ENCODE data around the gene FIBCD1.

Gene FIBCD1

DNA sequence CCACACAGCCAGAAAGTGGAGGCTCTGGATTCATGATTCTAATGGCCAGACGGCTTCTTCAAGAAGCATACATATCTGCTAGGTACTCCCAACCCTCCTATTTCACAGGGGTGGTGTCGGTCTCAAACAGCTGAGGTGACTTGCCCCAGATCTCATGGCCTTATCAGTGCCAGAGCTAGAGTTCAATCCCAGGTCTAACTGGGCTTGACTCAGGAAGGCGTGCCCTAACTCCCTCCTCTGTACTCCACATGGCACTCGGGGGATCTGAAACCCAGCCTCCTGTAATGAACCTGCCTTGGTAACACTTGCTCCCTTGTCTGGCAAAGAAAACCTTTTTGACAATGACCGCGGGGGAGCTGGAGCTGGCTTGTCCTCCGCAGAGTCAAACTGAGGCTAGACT, 44.5 kb downstream of the FIBCD1 start:
- DNase-seq (ENCODE audit: low read depth): no peak

DNA sequence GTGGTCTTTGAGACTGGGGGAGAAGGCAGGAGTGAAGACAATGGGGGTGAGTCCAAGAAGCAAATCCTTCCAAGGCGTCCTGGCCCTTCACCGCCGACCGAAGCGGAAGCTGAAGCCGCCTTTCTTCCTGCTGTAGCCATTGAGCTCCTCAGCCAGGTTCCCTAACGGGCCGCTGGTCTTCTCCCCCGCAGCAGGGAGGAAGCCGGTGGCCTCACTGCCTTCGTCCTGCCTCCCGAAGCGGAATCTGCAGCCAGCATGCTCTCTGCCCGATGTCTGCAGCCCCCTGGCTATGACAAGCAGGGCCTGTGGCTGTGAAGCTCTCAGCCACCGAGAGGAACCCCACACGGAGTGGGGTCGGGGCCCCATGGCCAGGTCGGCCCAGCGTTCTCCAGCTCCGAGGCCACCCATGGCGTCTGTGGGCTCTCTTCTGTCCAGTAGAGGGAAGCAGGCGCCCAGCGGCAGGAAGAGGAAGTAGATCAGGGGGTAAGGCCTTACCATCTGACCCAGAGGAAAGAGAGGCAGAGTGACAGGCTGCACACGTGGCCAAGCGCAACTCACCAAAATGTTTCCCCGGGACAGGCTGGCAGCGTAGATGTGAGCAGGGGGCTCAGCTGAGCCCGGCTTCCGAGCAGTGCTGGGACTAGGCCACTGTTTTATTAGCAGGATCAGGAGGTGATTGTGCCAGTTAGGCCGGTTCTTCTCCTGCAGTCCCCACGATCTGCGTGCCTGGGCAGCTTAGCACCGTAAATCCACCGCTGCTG, 45.5 kb downstream of the FIBCD1 start:
- DNase-seq (ENCODE audit: low read depth): no peak

DNA sequence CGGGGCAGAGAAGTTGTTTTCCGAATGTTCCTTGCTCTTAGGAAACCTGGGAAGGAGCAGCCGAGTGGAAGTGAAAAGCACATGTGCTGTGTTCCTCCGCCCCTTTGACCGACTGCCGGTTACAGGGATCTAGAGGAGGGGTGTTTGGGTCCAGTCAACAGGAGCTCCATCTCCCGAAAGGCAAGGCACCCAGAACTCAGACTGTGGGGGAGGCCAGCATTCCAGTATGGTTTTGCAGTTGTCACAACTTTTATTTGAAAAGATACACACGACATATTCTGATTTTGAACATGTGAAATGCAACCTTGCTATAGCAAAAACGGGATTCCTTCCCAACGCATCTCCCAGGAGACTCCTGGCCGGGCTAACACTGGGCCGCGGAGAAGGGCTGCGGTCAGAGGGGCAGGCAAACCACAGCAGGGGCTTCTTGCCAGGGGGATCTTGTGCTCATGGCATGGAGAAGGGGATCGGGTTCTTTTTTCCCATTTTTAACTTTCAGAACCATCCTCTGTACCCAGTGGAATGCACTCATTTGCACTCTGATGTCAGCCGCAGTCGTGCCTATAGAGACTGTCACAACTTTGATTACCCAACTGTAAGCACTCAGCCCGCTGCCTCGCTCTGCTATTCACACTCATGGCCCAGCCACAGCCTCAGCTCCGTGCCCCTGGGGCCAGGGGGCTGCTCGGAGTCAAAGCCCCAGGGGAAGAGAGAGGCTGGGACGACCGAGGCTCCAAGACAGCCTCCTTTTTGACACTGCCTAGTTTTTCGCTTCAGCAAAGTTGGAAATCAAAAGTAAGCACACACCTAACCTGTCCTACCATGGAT, 46.4 kb downstream of the FIBCD1 start:
- DNase-seq (ENCODE audit: low read depth): no peak

DNA sequence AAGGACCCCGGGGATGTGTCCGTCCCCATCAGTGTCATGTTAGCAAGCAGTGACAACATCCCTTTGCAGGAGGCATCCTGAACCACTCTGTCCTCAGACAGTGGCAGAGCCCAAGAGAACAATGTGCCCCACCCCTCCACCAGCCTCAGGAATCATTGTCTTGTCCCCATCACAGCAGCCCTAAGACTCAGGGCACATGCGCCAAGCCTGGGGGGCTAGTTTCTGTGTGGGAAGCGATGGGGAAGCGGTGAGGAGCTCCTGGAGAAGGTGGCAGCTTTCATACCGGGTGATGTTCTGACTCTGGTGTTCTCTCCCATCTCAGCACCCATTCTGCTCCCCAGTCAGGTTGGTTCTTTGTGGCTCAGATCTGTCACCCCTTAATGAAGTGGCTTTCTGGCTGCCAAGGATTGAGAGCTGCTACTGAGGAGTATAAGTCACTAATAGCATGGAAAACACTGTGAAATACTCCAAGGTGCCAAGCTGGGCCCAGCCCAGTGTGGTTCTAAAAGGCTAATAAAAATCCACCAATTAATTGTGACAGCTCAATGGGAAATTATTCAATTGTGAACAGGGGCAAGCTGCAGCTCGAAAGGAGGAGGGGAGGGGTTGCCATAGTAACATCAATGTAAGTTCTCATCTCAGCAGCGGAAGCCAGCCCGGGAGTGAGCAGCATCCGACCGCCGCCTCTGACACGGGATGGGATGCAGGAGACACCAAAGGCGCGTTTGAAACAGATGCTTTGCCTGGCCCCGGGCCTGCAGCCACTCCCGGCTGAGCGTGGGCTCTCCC, 47.2 kb downstream of the FIBCD1 start:
- DNase-seq (ENCODE audit: low read depth): no peak

DNA sequence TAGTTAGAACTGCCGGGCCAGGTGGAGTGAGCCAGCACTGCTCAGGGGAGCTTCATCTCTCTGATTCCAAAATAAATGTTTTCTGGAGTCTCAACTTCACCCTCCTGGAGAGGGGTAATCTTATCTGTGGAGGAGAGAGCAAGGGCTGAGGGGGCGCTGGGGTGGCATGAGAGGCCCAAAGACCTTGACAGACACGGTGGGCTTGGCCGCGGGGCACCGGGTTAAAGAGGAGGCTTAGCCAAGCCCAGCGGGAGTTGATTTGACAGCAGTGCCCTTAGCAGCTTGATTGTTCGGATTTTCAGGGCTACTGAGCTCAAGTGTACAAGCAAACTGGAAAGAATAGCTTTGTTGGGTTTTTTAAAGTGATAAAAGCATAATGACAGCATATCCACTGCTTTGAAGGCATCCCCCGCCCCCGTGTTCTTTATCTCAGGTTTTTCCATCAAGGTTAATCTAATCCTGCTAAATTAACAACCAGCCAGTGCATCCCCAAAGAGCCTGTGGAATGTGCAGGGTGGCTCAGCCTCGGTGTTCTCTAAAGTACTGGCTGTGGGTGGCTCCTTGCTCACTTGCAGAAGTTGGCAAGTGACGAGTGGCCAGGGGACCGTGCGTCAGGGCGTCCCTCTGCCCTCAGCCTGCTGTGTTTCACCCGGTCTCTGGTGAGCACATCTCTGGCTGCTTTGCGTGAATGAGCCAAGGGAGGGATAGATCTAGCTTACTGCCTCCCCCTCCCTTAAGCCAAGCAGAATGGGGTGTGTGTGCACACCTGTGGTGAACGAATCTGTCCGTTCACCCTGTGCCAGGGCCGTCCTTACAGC, 48.0 kb downstream of the FIBCD1 start:
- no peak for DNase-seq (ENCODE audit: low read depth)

DNA sequence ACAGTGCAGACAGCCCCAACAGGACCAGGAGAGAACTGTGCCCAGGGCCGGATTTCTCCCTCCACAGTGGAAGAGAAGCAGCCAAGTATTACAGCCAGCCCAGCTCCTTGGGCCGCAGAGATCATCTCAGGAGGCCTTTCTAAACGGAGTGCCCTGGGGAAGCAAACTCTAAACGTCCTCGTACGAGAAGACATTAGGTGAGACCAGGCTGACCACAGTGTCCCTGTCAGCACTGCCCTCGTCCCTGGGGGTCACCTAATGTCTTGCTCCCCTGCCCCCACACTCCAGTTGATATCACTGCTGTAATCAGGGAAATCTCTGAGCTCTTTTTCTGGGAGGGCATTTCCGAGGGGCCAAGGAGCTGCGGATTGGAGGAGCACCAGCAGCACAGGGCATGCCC, 48.9 kb downstream of the FIBCD1 start:
- no peak for DNase-seq (ENCODE audit: low read depth)

DNA sequence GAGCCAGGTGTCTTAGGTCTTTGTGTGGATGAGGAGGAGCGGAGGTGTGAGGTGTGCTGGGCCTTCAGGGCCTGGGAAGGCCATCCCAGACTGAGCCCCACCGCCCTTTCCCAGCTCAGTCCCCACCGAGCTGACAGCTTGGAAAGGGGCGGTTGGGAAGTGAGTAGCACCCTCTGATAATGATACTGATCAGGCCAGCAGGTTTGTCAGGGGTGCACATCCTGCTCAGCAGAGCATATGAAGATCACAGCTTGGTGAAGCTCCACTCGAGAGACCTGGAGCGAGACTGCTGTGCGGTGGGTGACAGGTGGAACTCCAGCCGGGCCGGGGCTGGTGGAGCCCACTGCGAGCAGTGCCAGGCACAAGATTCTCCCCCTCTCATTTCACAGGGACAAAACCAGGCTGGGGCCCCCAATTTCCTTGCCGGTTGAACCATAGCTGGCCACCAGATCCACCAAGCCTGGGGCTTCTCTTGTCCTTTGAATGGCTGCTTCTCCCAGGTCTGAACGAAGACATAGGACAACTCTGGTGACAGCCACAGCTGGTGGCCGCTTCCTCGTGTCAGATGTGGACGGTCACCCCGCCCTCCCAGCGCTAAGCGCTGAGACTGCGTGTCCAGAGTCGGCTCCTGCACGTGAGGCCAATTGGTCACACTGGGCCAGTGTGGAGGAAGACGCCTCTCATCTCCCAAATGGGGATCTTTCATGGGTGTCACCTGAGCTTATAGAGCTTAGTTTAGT, 50.7 kb downstream of the FIBCD1 start:
- DNase-seq (ENCODE audit: low read depth): no peak

DNA sequence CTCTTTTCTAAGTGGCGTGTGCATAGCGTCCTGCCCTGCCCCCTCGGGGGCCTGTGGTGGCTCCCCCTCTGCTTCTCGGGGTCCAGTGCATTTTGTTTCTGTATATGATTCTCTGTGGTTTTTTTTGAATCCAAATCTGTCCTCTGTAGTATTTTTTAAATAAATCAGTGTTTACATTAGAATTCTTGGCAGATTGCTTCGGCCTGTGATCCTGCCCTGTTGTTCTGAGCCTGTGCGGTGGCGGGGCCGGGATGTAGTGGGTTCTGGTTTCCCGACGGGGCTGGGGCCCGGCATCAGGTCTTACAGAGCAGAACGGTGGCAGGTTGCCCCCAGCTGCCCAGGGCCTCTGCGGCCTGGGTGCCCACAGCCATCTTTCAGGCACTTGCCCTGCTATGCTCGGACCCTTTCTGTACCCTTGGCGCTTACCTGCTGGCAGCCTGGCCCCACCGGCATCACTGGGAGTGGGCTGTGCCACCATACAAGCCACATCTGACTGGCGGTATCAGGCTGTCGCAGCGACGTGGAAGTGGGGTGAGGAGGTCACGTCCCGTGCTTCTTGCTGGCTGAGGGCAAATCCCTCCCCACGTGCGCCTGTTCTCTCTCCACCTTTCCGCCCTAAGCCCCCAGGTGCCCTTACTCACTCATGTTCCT, 51.4 kb downstream of the FIBCD1 start:
- DNase-seq (ENCODE audit: low read depth): no peak

DNA sequence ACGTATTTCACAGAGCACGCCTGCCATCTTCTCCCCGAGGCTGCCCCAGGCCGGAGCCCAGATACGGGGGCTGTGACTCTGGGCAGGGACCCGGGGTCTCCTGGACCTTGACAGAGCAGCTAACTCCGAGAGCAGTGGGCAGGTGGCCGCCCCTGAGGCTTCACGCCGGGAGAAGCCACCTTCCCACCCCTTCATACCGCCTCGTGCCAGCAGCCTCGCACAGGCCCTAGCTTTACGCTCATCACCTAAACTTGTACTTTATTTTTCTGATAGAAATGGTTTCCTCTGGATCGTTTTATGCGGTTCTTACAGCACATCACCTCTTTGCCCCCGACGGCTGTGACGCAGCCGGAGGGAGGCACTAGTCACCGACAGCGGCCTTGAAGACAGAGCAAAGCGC, 52.1 kb downstream of the FIBCD1 start:
- DNase-seq (ENCODE audit: low read depth): no peak

DNA sequence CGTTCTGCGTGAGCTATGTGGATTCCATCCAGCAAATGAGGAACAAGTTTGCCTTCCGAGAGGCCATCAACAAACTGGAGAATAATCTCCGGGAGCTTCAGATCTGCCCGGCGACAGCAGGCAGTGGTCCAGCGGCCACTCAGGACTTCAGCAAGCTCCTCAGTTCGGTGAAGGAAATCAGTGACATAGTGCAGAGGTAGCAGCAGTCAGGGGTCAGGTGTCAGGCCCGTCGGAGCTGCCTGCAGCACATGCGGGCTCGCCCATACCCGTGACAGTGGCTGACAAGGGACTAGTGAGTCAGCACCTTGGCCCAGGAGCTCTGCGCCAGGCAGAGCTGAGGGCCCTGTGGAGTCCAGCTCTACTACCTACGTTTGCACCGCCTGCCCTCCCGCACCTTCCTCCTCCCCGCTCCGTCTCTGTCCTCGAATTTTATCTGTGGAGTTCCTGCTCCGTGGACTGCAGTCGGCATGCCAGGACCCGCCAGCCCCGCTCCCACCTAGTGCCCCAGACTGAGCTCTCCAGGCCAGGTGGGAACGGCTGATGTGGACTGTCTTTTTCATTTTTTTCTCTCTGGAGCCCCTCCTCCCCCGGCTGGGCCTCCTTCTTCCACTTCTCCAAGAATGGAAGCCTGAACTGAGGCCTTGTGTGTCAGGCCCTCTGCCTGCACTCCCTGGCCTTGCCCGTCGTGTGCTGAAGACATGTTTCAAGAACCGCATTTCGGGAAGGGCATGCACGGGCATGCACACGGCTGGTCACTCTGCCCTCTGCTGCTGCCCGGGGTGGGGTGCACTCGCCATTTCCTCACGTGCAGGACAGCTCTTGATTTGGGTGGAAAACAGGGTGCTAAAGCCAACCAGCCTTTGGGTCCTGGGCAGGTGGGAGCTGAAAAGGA, 53.3 kb downstream of the FIBCD1 start:
- DNase-seq (ENCODE audit: low read depth): no peak

DNA sequence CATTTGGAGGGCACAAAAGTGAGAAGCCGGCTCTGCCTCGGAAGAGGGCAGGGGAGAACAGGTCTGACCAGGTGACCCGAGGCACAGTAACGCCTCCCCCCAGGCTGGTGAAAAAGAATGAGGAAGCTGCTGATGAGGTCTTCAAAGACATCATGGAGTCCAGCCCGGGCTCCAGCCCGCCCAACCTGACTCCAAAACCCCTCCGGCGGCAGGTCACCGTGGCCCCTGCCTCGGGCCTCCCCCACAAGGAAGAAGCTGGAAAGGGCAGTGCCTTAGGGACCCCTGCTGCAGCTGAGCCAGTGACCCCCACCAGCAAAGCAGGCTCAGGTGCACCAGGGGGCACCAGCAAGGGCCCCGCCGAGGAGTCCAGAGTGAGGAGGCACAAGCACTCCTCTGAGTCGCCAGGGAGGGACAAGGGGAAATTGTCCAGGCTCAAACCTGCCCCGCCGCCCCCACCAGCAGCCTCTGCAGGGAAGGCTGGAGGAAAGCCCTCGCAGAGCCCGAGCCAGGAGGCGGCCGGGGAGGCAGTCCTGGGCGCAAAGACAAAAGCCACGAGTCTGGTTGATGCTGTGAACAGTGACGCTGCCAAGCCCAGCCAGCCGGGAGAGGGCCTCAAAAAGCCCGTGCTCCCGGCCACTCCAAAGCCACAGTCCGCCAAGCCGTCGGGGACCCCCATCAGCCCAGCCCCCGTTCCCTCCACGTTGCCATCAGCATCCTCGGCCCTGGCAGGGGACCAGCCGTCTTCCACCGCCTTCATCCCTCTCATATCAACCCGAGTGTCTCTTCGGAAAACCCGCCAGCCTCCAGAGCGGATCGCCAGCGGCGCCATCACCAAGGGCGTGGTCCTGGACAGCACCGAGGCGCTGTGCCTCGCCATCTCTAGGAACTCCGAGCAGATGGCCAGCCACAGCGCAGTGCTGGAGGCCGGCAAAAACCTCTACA, 54.2 kb downstream of the FIBCD1 start:
- DNase-seq (ENCODE audit: low read depth): no peak

DNA sequence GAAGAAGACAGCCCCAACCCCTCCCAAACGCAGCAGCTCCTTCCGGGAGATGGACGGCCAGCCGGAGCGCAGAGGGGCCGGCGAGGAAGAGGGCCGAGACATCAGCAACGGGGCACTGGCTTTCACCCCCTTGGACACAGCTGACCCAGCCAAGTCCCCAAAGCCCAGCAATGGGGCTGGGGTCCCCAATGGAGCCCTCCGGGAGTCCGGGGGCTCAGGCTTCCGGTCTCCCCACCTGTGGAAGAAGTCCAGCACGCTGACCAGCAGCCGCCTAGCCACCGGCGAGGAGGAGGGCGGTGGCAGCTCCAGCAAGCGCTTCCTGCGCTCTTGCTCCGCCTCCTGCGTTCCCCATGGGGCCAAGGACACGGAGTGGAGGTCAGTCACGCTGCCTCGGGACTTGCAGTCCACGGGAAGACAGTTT, 54.9 kb downstream of the FIBCD1 start:
- DNase-seq (ENCODE audit: low read depth): no peak

DNA sequence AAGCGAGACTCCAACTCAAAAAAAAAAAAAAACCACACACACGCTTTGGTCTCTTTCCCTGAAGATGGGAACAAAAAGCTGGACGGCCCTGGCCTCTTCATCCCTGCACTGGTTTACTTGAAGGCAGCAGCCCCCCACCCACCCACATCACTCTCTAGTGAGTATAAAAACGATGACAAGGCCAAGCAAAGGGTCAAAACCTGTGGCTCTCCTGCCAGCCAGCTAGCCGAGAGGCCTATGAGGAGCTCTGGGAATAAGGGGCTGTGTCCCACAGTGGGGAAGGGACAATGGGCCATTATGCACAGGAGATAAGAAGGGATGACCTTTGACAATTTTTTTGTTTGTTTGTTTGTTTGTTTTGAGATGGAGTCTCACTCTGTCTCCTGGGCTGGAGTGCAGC, 55.6 kb downstream of the FIBCD1 start:
- no peak for DNase-seq (ENCODE audit: low read depth)

DNA sequence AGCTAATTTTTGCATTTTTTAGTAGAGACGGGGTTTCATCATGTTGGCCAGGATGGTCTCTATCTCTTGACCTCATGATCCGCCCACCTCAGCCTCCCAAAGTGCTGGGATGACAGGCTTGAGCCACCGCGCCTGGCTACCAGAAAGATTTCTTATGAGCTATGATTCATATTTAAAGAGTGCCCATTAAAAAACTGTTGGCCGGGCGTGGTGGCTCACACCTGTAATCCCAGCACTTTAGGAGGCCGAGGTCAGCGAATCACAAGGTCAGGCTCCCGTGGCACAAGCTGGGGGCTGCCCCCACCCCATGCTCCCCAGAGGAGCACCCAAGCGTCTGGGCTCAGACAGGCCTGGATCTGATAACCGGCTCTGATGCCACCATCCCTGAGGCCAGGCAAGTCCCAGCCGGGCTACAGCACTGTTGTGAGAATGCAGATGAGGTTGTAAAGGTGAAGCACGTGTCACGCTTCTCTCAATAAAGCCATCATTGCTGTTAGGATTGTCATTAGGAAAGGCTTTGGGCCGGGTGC, 56.3 kb downstream of the FIBCD1 start:
- no peak for DNase-seq (ENCODE audit: low read depth)

DNA sequence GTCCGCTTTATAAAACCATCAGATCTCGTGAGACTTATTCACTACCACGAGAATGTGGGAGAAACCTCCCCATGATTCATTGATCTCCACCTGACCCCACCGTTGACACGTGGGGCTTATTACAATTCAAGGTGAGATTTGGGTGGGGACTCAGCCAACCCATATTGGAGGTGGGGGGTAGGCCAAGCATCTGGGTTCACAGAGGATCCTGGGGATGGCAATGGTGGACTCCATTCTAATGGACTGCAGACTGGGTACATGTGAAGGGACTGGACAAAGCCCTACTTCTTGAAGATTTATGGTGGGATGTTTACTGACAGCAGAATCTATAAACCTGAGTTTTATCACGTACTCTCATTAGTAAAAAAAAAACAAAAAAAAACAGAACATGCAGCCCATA, 57.5 kb downstream of the FIBCD1 start:
- no peak for DNase-seq (ENCODE audit: low read depth)

DNA sequence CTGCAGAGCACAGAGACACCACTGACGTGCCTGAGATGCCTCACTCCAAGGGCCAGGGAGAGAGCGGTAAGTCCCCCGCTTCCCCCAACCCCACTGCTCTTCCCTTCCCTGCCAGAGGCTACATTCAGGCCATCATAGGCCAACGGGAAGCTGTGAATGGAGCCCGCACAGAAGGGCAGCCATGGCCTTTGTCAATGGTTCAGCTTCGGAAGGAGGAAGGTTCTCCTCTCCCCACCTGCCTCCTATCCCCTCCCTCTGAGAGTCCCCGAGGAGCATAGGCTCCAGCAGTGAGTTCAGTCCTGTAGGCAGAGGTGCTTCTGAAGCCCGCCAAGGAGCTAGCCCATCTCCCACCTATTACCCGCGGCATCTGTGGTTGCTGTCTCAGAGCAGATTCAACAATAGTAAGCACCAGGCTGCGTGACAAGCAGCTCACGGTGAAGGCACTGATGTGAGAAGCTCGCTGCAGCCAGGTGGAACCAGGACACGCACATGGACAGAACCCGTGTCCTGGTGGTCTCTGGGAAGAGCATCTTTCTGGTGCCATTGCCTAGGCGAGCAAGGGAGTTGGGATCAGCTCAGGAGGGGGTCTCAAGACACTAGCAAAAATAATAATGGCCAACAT, 58.3 kb downstream of the FIBCD1 start:
- no peak for DNase-seq (ENCODE audit: low read depth)

DNA sequence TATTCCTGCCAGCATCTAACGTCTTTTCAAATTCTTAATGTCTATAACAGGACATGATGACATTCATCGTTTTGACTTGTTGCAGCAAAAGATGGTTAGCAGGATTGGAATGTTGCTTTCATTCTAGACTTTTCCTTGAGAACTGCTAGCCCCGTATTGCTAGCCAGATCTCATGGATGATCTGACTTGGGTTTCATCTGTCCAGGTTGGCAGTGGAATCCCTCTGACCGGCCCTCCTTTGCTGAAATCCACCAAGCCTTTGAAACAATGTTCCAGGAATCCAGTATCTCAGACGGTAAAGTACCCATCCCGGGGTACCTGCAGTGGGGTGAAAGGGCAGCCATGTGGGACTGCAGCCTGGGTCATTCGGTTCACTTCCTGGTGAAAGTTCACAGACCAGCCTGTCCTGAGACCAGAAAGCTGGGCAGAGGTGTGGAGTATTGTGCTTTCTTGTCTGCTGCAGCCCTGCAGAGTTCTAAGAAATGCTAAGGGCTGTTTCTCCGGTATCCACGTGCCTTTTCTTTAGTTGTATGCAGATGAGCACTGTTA, 59.1 kb downstream of the FIBCD1 start:
- DNase-seq (ENCODE audit: low read depth): no peak
